IMR-90 (cell line): Measurements from ENCODE around the gene SORBS1. TPM values are rescaled to one million over a fixed set of nuclear protein-coding genes. Genes with fewer than 3 reads are reported as not detected.

ENCODE experiments used
- ATAC-seq: fragments of 200-7000 bp; cut with Tn5 transposase; 2 replicates; pipeline ENCODE4 v1.9.1; 2020; ENCODE audit warnings: low read depth, mild to moderate bottlenecking, moderate library complexity
- BruUV-seq: library from RNA; stranded (reverse); fragments of 400-500 nt; replicated peaks from 2 replicates; lab custom pipeline; 2021; lab: Mats Ljungman, UMichigan
- CTCF ChIA-PET: fragments of 300-600 bp; formaldehyde crosslinking; extraction: SDS; loops from one replicate; lab custom pipeline; 2021; ENCODE audit warnings: antibody characterized with exemption; lab: Yijun Ruan, JAX
- POLR2A ChIA-PET: fragments of 300-600 bp; sonication (Branson Sonifier 250); formaldehyde crosslinking; loops from one replicate; lab custom pipeline; 2022; ENCODE audit warnings: antibody characterized with exemption; ENCODE audit not compliant: unreplicated experiment; lab: Charles Lee
- DNase-seq: peaks from one replicate; pipeline ENCODE4 v3.0.0; 2013
- H2AFZ ChIP-seq: replicated peaks from 2 replicates; pipeline ENCODE3; 2013; ENCODE audit warnings: low read length, mild to moderate bottlenecking; ENCODE audit not compliant: poor library complexity
- H2AK5ac ChIP-seq: 2 replicates; pipeline ENCODE4 v1.6.1; 2013; ENCODE audit warnings: low read depth, low read length, inconsistent platforms
- H2AK9ac ChIP-seq: replicated peaks from 2 replicates; pipeline ENCODE3; 2013; ENCODE audit warnings: mild to moderate bottlenecking, low read depth, low read length, moderate library complexity; ENCODE audit not compliant: poor library complexity
- H2BK120ac ChIP-seq: 2 replicates; pipeline ENCODE4 v1.6.1; 2013; ENCODE audit warnings: low read depth, low read length, inconsistent platforms
- H2BK15ac ChIP-seq: 3 replicates; pipeline ENCODE4 v1.6.1; 2013; ENCODE audit warnings: low read depth, low read length, inconsistent platforms
- H2BK20ac ChIP-seq: 2 replicates; pipeline ENCODE4 v1.6.1; 2013; ENCODE audit warnings: low read depth, mild to moderate bottlenecking, inconsistent platforms, low read length, moderate library complexity
- H2BK5ac ChIP-seq: 2 replicates; pipeline ENCODE4 v1.6.1; 2013; ENCODE audit warnings: mild to moderate bottlenecking, low read depth, low read length, inconsistent platforms; ENCODE audit not compliant: poor library complexity, severe bottlenecking
- H3K14ac ChIP-seq: replicated peaks from 2 replicates; pipeline ENCODE4 v1.6.1; 2013; ENCODE audit warnings: low read depth, low read length, inconsistent platforms
- H3K18ac ChIP-seq: 2 replicates; pipeline ENCODE4 v1.6.1; 2013; ENCODE audit warnings: low read depth, low read length, control low read depth
- H3K23ac ChIP-seq: 2 replicates; pipeline ENCODE4 v1.6.1; 2013; ENCODE audit warnings: low read depth, low read length, inconsistent platforms
- H3K27ac ChIP-seq: 2 replicates; pipeline ENCODE4 v1.5.1; 2013; ENCODE audit warnings: mild to moderate bottlenecking, control low read depth, low read length; ENCODE audit not compliant: insufficient read depth
- H3K27me3 ChIP-seq: 2 replicates; pipeline ENCODE4 v1.6.1; 2013; ENCODE audit warnings: low read length; ENCODE audit not compliant: control insufficient read depth, insufficient read depth
- H3K36me3 ChIP-seq: 2 replicates; pipeline ENCODE4 v1.6.1; 2013; ENCODE audit warnings: low read length, mixed read lengths; ENCODE audit not compliant: control insufficient read depth, insufficient read depth
- H3K4ac ChIP-seq: 2 replicates; pipeline ENCODE4 v1.6.1; 2013; ENCODE audit warnings: low read depth, low read length, inconsistent platforms
- H3K4me1 ChIP-seq: 2 replicates; pipeline ENCODE4 v1.6.1; 2013; ENCODE audit warnings: low read length, mixed read lengths; ENCODE audit not compliant: control insufficient read depth, insufficient read depth
- H3K4me2 ChIP-seq: 2 replicates; pipeline ENCODE4 v1.6.1; 2013; ENCODE audit warnings: low read depth, mild to moderate bottlenecking, control low read depth, low read length, moderate library complexity
- H3K4me3 ChIP-seq: 2 replicates; pipeline ENCODE4 v1.5.1; 2013; ENCODE audit warnings: low read depth, mild to moderate bottlenecking, control low read depth, low read length, moderate library complexity; ENCODE audit not compliant: insufficient read depth
- H3K56ac ChIP-seq: 2 replicates; pipeline ENCODE4 v1.6.1; 2013; ENCODE audit warnings: low read length, inconsistent platforms; ENCODE audit not compliant: insufficient read depth; ENCODE audit errors: extremely low read depth
- H3K79me1 ChIP-seq, 2 experiments: 2 replicates each; pipeline ENCODE4 v1.6.1; 2013; ENCODE audit warnings: low read length in 2 of 2, inconsistent platforms in 1 of 2, low read depth in 1 of 2
- H3K9ac ChIP-seq: 2 replicates; pipeline ENCODE4 v1.6.1; 2013; ENCODE audit warnings: low read depth, low read length, control low read depth
- H3K9me1 ChIP-seq: 2 replicates; pipeline ENCODE4 v1.6.1; 2013; ENCODE audit warnings: low read length, inconsistent platforms; ENCODE audit not compliant: insufficient read depth
- H3K9me3 ChIP-seq: 2 replicates; pipeline ENCODE4 v1.6.1; 2013; ENCODE audit warnings: low read length; ENCODE audit not compliant: control insufficient read depth, insufficient read depth
- H4K20me1 ChIP-seq: 2 replicates; pipeline ENCODE4 v1.6.1; 2013; ENCODE audit warnings: low read length, inconsistent platforms; ENCODE audit not compliant: insufficient read depth
- H4K5ac ChIP-seq: 2 replicates; pipeline ENCODE4 v1.6.1; 2013; ENCODE audit warnings: mild to moderate bottlenecking, low read depth, low read length, control low read depth
- H4K8ac ChIP-seq, 2 experiments: 2 replicates each; pipeline ENCODE4 v1.6.1; 2013; ENCODE audit warnings: low read depth in 2 of 2, low read length in 2 of 2, control low read depth in 1 of 2, inconsistent platforms in 1 of 2
- H4K91ac ChIP-seq: 2 replicates; pipeline ENCODE4 v1.6.1; 2013; ENCODE audit warnings: low read depth, low read length, inconsistent platforms; ENCODE audit not compliant: insufficient read depth
- BHLHE40 ChIP-seq: fragments of 150-350 bp; IDR thresholded peaks from 2 replicates; pipeline ENCODE4 v1.6.1; 2016; ENCODE audit warnings: mild to moderate bottlenecking, low read depth, low read length
- CHD1 ChIP-seq: IDR thresholded peaks from 2 replicates; pipeline ENCODE4 v1.6.1; 2012; ENCODE audit warnings: low read depth, low read length, improper control_type of control experiment
- FOS ChIP-seq: fragments of 150-350 bp; IDR thresholded peaks from 2 replicates; pipeline ENCODE4 v1.6.1; 2016; ENCODE audit warnings: low read depth, low read length
- MAFK ChIP-seq: IDR thresholded peaks from 2 replicates; pipeline ENCODE4 v1.6.1; 2012; ENCODE audit warnings: low read depth, low read length, improper control_type of control experiment
- MAZ ChIP-seq: IDR thresholded peaks from 2 replicates; pipeline ENCODE4 v1.6.1; 2012; ENCODE audit warnings: low read depth, mild to moderate bottlenecking, low read length, improper control_type of control experiment, moderate library complexity, borderline replicate concordance
- MXI1 ChIP-seq: IDR thresholded peaks from 2 replicates; pipeline ENCODE4 v1.6.1; 2012; ENCODE audit warnings: low read depth, mild to moderate bottlenecking, low read length, moderate library complexity, borderline replicate concordance
- NFE2L2 ChIP-seq: fragments of 150-350 bp; IDR thresholded peaks from 2 replicates; pipeline ENCODE4 v1.6.1; 2016; ENCODE audit warnings: low read depth, mild to moderate bottlenecking, low read length
- POLR2A ChIP-seq: IDR thresholded peaks from 2 replicates; pipeline ENCODE4 v1.6.1; 2012; ENCODE audit warnings: mild to moderate bottlenecking, low read depth, low read length
- RAD21 ChIP-seq: IDR thresholded peaks from 2 replicates; pipeline ENCODE4 v1.6.1; 2012; ENCODE audit warnings: low read length, improper control_type of control experiment
- RCOR1 ChIP-seq: IDR thresholded peaks from 2 replicates; pipeline ENCODE4 v1.6.1; 2012; ENCODE audit warnings: mild to moderate bottlenecking, low read length, improper control_type of control experiment; ENCODE audit not compliant: insufficient replicate concordance
- RFX5 ChIP-seq: IDR thresholded peaks from 2 replicates; pipeline ENCODE4 v1.8.0; 2012; ENCODE audit warnings: low read depth, mild to moderate bottlenecking, low read length, moderate library complexity
- SMC3 ChIP-seq: fragments of 150-350 bp; IDR thresholded peaks from 2 replicates; pipeline ENCODE4 v1.6.1; 2016; ENCODE audit warnings: low read depth, mild to moderate bottlenecking, antibody characterized with exemption, low read length, moderate library complexity
- WGBS, 2 experiments: methylation state at CpG; one replicate each; pipeline versions ENCODE4 v1.1.5 to v1.1.7; 2013; ENCODE audit warnings: missing lambda C conversion rate in 2 of 2; ENCODE audit not compliant: insufficient read length in 1 of 2; ENCODE audit errors: extremely low coverage in 2 of 2; 5-methylcytosine and 5-hydroxymethylcytosine counted together
- dilution Hi-C: fragments of 300-500 bp; cut with HindIII; formaldehyde crosslinking; loops from one replicate; pipeline ENCODE4 v1.14.3; 2018; ENCODE audit warnings: low sequenced_read_pairs; ENCODE audit not compliant: unreplicated experiment
- in situ Hi-C: fragments of 300-500 bp; cut with MboI; formaldehyde crosslinking; loops from 3 replicates; pipeline ENCODE4 v1.14.3; 2019; ENCODE audit warnings: low sequenced_read_pairs, inconsistent platforms, mixed read lengths
- intact Hi-C: fragments of 100-400 bp; cut with micrococcal nuclease; formaldehyde crosslinking; loops from 2 replicates; pipeline ENCODE4 v1.10.0; 2022
- polyA plus RNA-seq, 3 experiments: library from polyadenylated mRNA; depleted of rRNA; stranded (reverse); fragments of >200 nt; gene quantifications; 2 replicates each; pipeline ENCODE4 v1.2.3, GENCODE V29; 2012; ENCODE audit warnings: low replicate concordance in 1 of 3
- total RNA-seq: library from RNA; depleted of rRNA; stranded (reverse); fragments of >200 nt; gene quantifications from 2 replicates; pipeline ENCODE4 v1.2.3, GENCODE V29; 2012
- TF ChIP-seq, protein P1 (sequence below): fragments of 150-350 bp; IDR thresholded peaks from 2 replicates; pipeline ENCODE4 v1.6.1; 2017; ENCODE audit warnings: mild to moderate bottlenecking, antibody characterized with exemption, low read length, low read depth
- TF ChIP-seq, protein P2 (sequence below): conservative IDR thresholded peaks from 2 replicates; pipeline ENCODE4 v1.5.1; 2012; ENCODE audit warnings: mild to moderate bottlenecking, low read depth, low read length, improper control_type of control experiment

SORBS1 gene
- total and polyA plus RNA-seq, 2 of the 4 experiments (the other 2 are of a cell fraction), result 0.18 to 0.32 TPM

GRCh38 chr10:95263864-95264226 is 297.3 kb downstream of the SORBS1 start (continued):
- TF ChIP-seq MAFK, result no peak
- TF ChIP-seq CHD1, result no peak
- no peak for TF ChIP-seq MXI1

- no peak overlapping the region for H3K23ac ChIP-seq
- H3K27me3 ChIP-seq, result no peaks in the 10 kb centered on the region
- no peak overlapping the region for H3K18ac ChIP-seq
- intact Hi-C loops, result no loop called here
- H3K4me2 ChIP-seq, result no peak overlapping the region
- no peak overlapping the region for H2BK120ac ChIP-seq
- peaks cover 22% of the 10 kb centered on the region for H3K9me1 ChIP-seq
- peaks cover 3% of the 10 kb centered on the region; the same call in 1 of the 2 replicates for H4K20me1 ChIP-seq
- peak overlapping the region; percentile 36; the same call in 1 of the 2 replicates for H2BK20ac ChIP-seq
- H4K5ac ChIP-seq, result no peak overlapping the region
- H3K36me3 ChIP-seq, result peaks cover 54% of the 10 kb centered on the region
- peak overlapping the region; percentile 26; the same call in 1 of the 2 replicates for H3K27ac ChIP-seq
- 0 out of 2 replicates have a peak overlapping the region, but pooled peaks have one; percentile 32 for H3K4ac ChIP-seq
- no peak overlapping the region for H2BK5ac ChIP-seq
- no peaks in the 10 kb centered on the region for H3K9me3 ChIP-seq
- no peak for DNase-seq
- no peak overlapping the region for H3K4me3 ChIP-seq
- in situ Hi-C loops, result no loop called here
- H3K4me1 ChIP-seq, result peaks cover 22% of the 10 kb centered on the region
- H3K79me1 ChIP-seq, result peaks cover 24 to 71% of the 10 kb centered on the region in 2 experiments
- CTCF ChIA-PET, result interaction anchor here (0.7 kb wide), 1 partner anchor 8 kb away, joined by 3 read pairs; no protein-coding TSS in a partner anchor
- WGBS, 2 experiments, result 88% methylated on average over 2 of the region's 5 CpGs; no CpG with 5 or more reads in 1 of the 2 experiments
- dilution Hi-C loops, result no loop called here
- BruUV-seq, result no TSS peak
- peak; percentile 24 for ATAC-seq
- POLR2A ChIA-PET, result interaction anchor here (0.7 kb wide), 1 partner anchor 9 kb away, joined by 7 read pairs; no protein-coding TSS in a partner anchor
- H4K8ac ChIP-seq, result no peak overlapping the region
- no peak overlapping the region for H3K9ac ChIP-seq
- H3K14ac ChIP-seq, result no peak overlapping the region
- H2BK15ac ChIP-seq, result no peak overlapping the region
- no peak overlapping the region for H2AFZ ChIP-seq
- no peak overlapping the region for H4K91ac ChIP-seq
- H2AK9ac ChIP-seq, result no peak overlapping the region
- no peak overlapping the region for H3K56ac ChIP-seq
- no peak overlapping the region; the same call in 1 of the 2 replicates for H2AK5ac ChIP-seq
- TF ChIP-seq MAZ (no peak), RFX5 (no peak), SMC3 (no peak), MAFK (no peak), POLR2A (no peak), RCOR1 (no peak), RAD21 (no peak), MXI1 (no peak), NFE2L2 (no peak), FOS (no peak), BHLHE40 (no peak)
- TF ChIP-seq, protein P1, sequence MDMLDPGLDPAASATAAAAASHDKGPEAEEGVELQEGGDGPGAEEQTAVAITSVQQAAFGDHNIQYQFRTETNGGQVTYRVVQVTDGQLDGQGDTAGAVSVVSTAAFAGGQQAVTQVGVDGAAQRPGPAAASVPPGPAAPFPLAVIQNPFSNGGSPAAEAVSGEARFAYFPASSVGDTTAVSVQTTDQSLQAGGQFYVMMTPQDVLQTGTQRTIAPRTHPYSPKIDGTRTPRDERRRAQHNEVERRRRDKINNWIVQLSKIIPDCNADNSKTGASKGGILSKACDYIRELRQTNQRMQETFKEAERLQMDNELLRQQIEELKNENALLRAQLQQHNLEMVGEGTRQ, result no peak
- TF ChIP-seq, protein P2, sequence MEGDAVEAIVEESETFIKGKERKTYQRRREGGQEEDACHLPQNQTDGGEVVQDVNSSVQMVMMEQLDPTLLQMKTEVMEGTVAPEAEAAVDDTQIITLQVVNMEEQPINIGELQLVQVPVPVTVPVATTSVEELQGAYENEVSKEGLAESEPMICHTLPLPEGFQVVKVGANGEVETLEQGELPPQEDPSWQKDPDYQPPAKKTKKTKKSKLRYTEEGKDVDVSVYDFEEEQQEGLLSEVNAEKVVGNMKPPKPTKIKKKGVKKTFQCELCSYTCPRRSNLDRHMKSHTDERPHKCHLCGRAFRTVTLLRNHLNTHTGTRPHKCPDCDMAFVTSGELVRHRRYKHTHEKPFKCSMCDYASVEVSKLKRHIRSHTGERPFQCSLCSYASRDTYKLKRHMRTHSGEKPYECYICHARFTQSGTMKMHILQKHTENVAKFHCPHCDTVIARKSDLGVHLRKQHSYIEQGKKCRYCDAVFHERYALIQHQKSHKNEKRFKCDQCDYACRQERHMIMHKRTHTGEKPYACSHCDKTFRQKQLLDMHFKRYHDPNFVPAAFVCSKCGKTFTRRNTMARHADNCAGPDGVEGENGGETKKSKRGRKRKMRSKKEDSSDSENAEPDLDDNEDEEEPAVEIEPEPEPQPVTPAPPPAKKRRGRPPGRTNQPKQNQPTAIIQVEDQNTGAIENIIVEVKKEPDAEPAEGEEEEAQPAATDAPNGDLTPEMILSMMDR, result no peak
These were observed 298.2 kb downstream of the SORBS1 start for GRCh38 chr10:95262763-95263518.
